ENCODE data around the gene AMIGO1. TPM values are rescaled to one million over a fixed set of nuclear protein-coding genes. Genes with fewer than 3 reads are reported as not detected.

AMIGO1 gene
- total and polyA plus RNA-seq, 10 of the 15 experiments (the other 5 are each of a cell fraction or from before 2014, with no cell fraction given): 0.02 to 0.28 (median 0.08) TPM; not detected in 1

DNA sequence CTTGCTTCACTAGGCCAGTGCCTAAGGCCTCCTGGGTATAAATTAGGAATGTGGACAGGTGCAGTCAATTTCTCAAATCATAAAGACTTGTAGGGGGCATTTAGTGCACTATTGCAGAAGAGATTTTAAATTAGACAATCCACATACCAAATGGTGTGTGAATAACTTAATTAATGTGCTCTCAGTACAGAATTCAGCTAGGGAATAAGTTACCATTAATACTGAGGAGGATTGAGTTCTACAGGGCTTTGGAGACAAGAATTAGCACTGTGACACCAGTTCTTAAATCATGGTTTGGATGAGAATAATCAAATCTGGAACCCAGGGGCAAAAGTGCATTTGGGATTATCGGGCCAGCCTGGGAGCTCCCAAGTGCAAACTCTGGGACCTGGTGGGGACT, 41.5 kb downstream of the AMIGO1 start (continued):
- TF ChIP-seq, protein P1, sequence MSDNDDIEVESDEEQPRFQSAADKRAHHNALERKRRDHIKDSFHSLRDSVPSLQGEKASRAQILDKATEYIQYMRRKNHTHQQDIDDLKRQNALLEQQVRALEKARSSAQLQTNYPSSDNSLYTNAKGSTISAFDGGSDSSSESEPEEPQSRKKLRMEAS (IDR thresholded peaks at IDR 0.05; ENCODE audit: low read depth, low read length): no peak
- TF ChIP-seq NRF1 (conservative IDR thresholded peaks at IDR 0.05; ENCODE audit: low read depth, low read length): no peak
- TF ChIP-seq ZNF274 (IDR thresholded peaks at IDR 0.05; ENCODE audit: insufficient read depth, insufficient read length): no peak
- TF ChIP-seq NR2F1 (conservative IDR thresholded peaks at IDR 0.05): no peak
- no peak for TF ChIP-seq NBN (IDR thresholded peaks at IDR 0.05)
- TF ChIP-seq ZNF207 (IDR thresholded peaks at IDR 0.05; ENCODE audit: borderline replicate concordance): no peak

DNA sequence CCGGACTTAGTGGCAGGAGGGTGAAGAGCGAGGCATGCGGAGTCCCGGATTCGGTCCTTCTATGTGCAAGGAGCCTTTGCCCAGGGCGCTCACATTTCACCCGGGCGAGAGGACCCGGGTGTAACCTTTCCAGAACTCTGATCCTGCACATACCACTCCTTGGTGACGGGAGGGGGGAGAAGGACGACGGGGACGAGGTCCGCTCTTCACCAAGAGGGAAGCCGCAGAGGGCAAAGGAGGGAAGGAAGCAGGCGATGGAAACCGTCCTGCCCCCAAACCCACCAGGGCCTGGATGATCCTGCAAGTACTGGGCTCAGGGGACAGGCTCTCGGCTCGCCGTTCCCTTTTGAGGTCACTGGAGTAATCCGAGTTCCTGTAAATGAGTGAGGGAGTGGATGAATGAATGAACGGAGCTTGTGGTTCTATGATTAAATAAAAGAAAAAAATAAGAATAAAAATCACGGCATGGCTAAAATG, 42.2 kb downstream of the AMIGO1 start:
- SMC1A ChIA-PET (ENCODE audit: uncharacterized antibody, unreplicated experiment): no interaction called here
- H3K9me3 ChIP-seq (replicated peaks; ENCODE audit: control insufficient read depth, insufficient read depth, low read length): no peaks in the 10 kb centered on the region
- TF ChIP-seq NFYB (IDR thresholded peaks at IDR 0.05; ENCODE audit: insufficient read depth, low read depth, low read length) (no peak), STAT3 (IDR thresholded peaks at IDR 0.05; ENCODE audit: low read depth, low read length) (no peak), EZH2 (IDR thresholded peaks at IDR 0.05; ENCODE audit: borderline replicate concordance, control insufficient read depth, low read depth, low read length) (no peak)
- H2AFZ ChIP-seq (ENCODE audit: control insufficient read depth, low read depth, low read length): no peak overlapping the region
- H4K20me1 ChIP-seq (ENCODE audit: control insufficient read depth, insufficient read depth): no peaks in the 10 kb centered on the region
- H3K4me1 ChIP-seq (ENCODE audit: control insufficient read depth, insufficient read depth, low read length): no peaks in the 10 kb centered on the region
- H3K27ac ChIP-seq (ENCODE audit: control insufficient read depth, insufficient read depth): no peak overlapping the region
- FAIRE-seq: no peak
- in situ Hi-C loops (cut with MboI) (no loop called here), intact Hi-C loops (cut with micrococcal nuclease; ENCODE audit: unreplicated experiment) (no loop called here)
- CTCF ChIA-PET: interaction anchor here (1.6 kb wide), 1 partner anchor 65 kb away, joined by 6 read pairs; no protein-coding TSS in a partner anchor
- H3K36me3 ChIP-seq (ENCODE audit: control insufficient read depth in 2 of 2, insufficient read depth in 2 of 2, low read length in 1 of 2): no peaks in the 10 kb centered on the region
- no TSS peak for BruUV-seq (replicated peaks)
- no peak overlapping the region for H3K9ac ChIP-seq (ENCODE audit: control insufficient read depth, insufficient read depth, low read length)
- RAD21 ChIA-PET (ENCODE audit: unreplicated experiment): no interaction called here
- no peaks in the 10 kb centered on the region for H3K79me2 ChIP-seq (ENCODE audit: control insufficient read depth, insufficient read depth, low read length)
- POLR2A ChIA-PET: no interaction called here
- H3K4me3 ChIP-seq: no peak overlapping the region
- DNase-seq (ENCODE audit: low read depth, low spot score): no peak
- no peak overlapping the region for H3K4me2 ChIP-seq (ENCODE audit: control insufficient read depth, insufficient read depth)
- ATAC-seq: no peak
- peaks cover 4 to 7% of the 10 kb centered on the region in 2 experiments; a peak in 3 of 4 replicates for H3K27me3 ChIP-seq (replicated peaks in 1 of 2; ENCODE audit: control insufficient read depth in 2 of 2, insufficient read depth in 2 of 2, low read length in 1 of 2)
- WGBS (ENCODE audit: insufficient coverage, insufficient replicate concordance, low lambda C conversion rate, missing lambda C conversion rate): 17% methylated on average over 18 of the region's 23 CpGs
